ENCODE measurements around the gene TBX2.

GRCh38 chr17:61427567-61427966, 27.9 kb downstream of the TBX2 start:
- TF ChIP-seq CTCF (IDR thresholded peaks at IDR 0.05; ENCODE audit: poor library complexity) (no peak), EZH2 (IDR thresholded peaks at IDR 0.05; ENCODE audit: borderline replicate concordance) (no peak)
